Measurements from ENCODE around the gene PLEKHO2. TPM values are rescaled to one million over a fixed set of nuclear protein-coding genes. Genes with fewer than 3 reads are reported as not detected.

Gene PLEKHO2
- total and polyA plus RNA-seq, 7 donors: 1.9 to 6.7 (median 5.2) TPM

DNA sequence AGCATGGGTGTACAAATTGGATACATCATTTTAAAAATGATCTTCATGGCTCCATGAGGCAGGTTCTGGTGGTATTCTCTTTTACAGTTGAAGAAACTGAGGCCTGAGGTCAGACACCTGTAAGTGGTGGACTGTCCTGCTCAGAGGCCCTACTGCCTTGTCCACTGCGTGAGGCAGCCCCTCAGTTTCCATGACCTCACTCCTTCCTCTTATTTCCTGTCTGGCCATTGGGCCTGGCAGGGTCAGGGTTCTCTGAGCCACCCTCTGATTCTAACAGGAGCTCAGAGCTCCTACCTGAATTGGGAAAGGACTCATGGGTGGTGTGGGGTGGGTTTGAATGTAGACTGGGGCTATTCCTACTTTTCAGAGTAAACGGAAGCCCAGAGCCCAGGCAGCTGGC, 17.5 kb downstream of the PLEKHO2 start:
- TF ChIP-seq, protein P1, sequence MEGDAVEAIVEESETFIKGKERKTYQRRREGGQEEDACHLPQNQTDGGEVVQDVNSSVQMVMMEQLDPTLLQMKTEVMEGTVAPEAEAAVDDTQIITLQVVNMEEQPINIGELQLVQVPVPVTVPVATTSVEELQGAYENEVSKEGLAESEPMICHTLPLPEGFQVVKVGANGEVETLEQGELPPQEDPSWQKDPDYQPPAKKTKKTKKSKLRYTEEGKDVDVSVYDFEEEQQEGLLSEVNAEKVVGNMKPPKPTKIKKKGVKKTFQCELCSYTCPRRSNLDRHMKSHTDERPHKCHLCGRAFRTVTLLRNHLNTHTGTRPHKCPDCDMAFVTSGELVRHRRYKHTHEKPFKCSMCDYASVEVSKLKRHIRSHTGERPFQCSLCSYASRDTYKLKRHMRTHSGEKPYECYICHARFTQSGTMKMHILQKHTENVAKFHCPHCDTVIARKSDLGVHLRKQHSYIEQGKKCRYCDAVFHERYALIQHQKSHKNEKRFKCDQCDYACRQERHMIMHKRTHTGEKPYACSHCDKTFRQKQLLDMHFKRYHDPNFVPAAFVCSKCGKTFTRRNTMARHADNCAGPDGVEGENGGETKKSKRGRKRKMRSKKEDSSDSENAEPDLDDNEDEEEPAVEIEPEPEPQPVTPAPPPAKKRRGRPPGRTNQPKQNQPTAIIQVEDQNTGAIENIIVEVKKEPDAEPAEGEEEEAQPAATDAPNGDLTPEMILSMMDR (IDR thresholded peaks at IDR 0.05): no peak
- intact Hi-C loops (cut with DNase I): no loop called here
- Histone ChIP-seq H3K9me3 (no peaks in the 10 kb centered on the region), H3K36me3 (ENCODE audit: insufficient read depth in 1 of 2, low read depth in 1 of 2) (peaks cover 0 to 27% of the 10 kb centered on the region in 2 donors), H3K4me1 (peaks cover 13% of the 10 kb centered on the region), H3K27me3 (ENCODE audit: insufficient read depth in 3 of 3, low read length in 2 of 3) (no peaks in the 10 kb centered on the region), H3K27ac (no peak overlapping the region), H3K4me3 (no peak overlapping the region)
- WGBS, 3 donors: 76 to 82% (median 81%) methylated on average over 2 of the region's 2 CpGs
- ATAC-seq (no peak), DNase-seq (no peak)

DNA sequence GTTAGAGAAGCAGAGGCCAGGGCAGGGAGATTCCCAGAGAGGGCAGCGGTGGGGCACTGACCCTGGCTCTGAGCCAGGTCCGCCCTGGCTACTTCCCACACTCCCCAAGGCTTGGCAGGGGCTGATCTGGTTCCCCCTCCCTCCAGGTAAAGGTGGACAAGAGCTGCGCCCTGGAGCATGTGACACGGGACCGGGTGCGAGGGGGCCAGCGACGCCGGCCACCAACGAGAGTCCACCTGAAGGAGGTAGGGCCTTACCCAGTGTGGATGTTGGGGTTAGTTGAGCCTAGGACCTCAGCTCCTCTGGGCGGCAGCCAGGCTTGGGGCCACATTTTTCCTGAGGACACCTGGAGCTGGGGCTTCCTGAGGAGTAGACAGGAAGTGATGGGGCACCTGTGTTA, 19.6 kb downstream of the PLEKHO2 start:
- ATAC-seq (no peak), DNase-seq (no peak)
- Histone ChIP-seq H3K9me3 (no peaks in the 10 kb centered on the region), H3K4me3 (no peak overlapping the region), H3K4me1 (peaks cover 13% of the 10 kb centered on the region), H3K27ac (no peak overlapping the region), H3K27me3 (ENCODE audit: insufficient read depth in 3 of 3, low read length in 2 of 3) (no peaks in the 10 kb centered on the region), H3K36me3 (ENCODE audit: insufficient read depth in 1 of 2, low read depth in 1 of 2) (peaks cover 0 to 27% of the 10 kb centered on the region in 2 donors)
- WGBS, 3 donors: 88 to 94% (median 93%) methylated on average over 11 of the region's 11 CpGs
- TF ChIP-seq, protein P1 (IDR thresholded peaks at IDR 0.05): no peak
- intact Hi-C loops (cut with DNase I): no loop called here

DNA sequence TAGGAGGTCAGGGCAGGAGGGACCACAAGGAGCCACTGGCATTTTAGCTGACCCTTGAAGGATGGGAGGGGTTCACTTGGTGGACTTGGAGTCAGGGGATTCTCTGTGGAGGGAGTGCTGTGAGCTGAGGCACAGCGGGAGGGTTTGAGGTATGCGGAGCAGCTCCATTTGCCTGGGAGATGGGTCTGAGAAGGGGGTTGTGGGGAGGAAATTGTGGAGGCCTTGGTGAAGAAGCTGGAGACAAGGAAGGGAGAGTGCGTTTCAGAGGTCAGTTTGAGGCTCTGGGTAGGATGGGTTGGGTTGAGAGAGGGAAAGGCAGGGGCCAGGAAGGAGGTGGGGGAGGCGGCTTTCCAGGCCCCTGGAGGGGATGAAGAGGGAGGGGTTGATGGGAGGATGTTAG, 20.2 kb downstream of the PLEKHO2 start:
- WGBS, 3 donors: 85 to 90% (median 88%) methylated on average over 4 of the region's 4 CpGs
- ATAC-seq (no peak), DNase-seq (no peak)
- Histone ChIP-seq H3K27ac (no peak overlapping the region), H3K9me3 (no peaks in the 10 kb centered on the region), H3K36me3 (ENCODE audit: insufficient read depth in 1 of 2, low read depth in 1 of 2) (peaks cover 0 to 27% of the 10 kb centered on the region in 2 donors), H3K4me1 (peaks cover 7% of the 10 kb centered on the region), H3K27me3 (ENCODE audit: insufficient read depth in 3 of 3, low read length in 2 of 3) (no peaks in the 10 kb centered on the region), H3K4me3 (no peak overlapping the region)
- TF ChIP-seq, protein P1 (IDR thresholded peaks at IDR 0.05): no peak
- intact Hi-C loops (cut with DNase I): no loop called here

DNA sequence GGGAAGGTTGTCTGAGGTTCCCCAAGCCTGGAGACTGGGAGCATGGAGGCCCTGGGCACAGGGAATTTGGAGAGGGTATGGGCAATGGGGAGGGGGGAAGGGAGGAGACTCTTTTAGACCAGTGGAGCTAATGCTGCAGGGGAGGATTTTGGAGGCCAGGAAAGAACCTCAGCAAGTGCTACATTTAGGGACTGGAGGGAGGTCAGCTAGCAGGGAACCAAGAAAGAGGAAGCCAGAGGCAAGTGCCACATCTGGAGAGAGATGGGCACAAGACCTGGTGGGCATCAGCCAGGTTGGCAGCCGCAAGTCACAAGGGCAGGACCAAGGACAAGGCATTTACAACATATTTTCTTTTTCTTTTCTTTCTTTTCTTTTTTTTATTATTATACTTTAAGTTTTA, 20.7 kb downstream of the PLEKHO2 start:
- Histone ChIP-seq H3K9me3 (no peaks in the 10 kb centered on the region), H3K4me3 (no peak overlapping the region), H3K27ac (no peak overlapping the region), H3K27me3 (ENCODE audit: insufficient read depth in 3 of 3, low read length in 2 of 3) (no peaks in the 10 kb centered on the region), H3K4me1 (peaks cover 3% of the 10 kb centered on the region), H3K36me3 (ENCODE audit: insufficient read depth in 1 of 2, low read depth in 1 of 2) (peaks cover 0 to 27% of the 10 kb centered on the region in 2 donors)
- WGBS, 3 donors: 78 to 100% (median 87%) methylated on average over 1 of the region's 1 CpG
- TF ChIP-seq, protein P1 (IDR thresholded peaks at IDR 0.05): no peak
- intact Hi-C loops (cut with DNase I): no loop called here
- DNase-seq (no peak), ATAC-seq (no peak)

DNA sequence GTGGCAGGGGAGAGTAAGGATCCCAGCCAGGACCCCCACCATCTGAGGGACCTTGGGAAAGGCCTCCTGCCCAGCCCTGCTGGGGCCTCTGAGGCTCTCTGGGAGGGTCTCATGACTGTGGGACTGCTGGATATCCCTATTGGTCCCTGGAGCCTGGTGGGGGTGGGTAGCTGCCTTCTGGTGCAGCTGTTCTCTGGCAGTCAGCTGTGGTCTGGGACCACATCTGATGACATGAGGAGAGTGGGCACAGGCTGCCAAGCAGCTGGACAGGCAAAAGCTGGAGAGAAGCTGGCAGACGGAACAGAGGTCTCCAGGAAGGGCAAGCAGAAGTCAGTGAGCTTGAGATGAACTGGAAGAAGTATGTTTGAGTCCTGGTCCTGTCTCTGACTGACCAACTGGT, 22.4 kb downstream of the PLEKHO2 start:
- ATAC-seq: peak in 3 of 4 donors; percentile 36 to 43 (median 41)
- intact Hi-C loops (cut with DNase I): no loop called here
- DNase-seq: no peak
- no peak overlapping the region for H3K27ac ChIP-seq
- no peaks in the 10 kb centered on the region for H3K9me3 ChIP-seq
- H3K4me3 ChIP-seq: no peak overlapping the region
- peaks cover 0 to 27% of the 10 kb centered on the region in 2 donors for H3K36me3 ChIP-seq (ENCODE audit: insufficient read depth in 1 of 2, low read depth in 1 of 2)
- 46 to 75% (median 70%) methylated on average over 1 of the region's 1 CpG for WGBS, 3 donors
- no peaks in the 10 kb centered on the region for H3K4me1 ChIP-seq
- TF ChIP-seq, protein P1 (IDR thresholded peaks at IDR 0.05): no peak
- no peaks in the 10 kb centered on the region for H3K27me3 ChIP-seq (ENCODE audit: insufficient read depth in 3 of 3, low read length in 2 of 3)
